DOHH2 (cell line): ENCODE data around the gene PIGR.

Source experiments
- H3F3A ChIP-seq: fragments of 200-600 bp; sonication (generic), shearing (Covaris generic); 2 replicates; pipeline ENCODE4 v1.6.0; 2016; ENCODE audit warnings: antibody characterized with exemption, mild to moderate bottlenecking; ENCODE audit not compliant: control insufficient read depth, insufficient read depth
- H3K27ac ChIP-seq: fragments of 200-600 bp; sonication (generic); 2 replicates; pipeline ENCODE4 v1.5.1; 2014; ENCODE audit warnings: low read depth, mild to moderate bottlenecking, low read length, moderate library complexity
- H3K27me3 ChIP-seq: fragments of 200-600 bp; sonication (generic); 2 replicates; pipeline ENCODE4 v1.6.1; 2014; ENCODE audit warnings: mild to moderate bottlenecking, low read length, mixed read lengths; ENCODE audit not compliant: control insufficient read depth
- H3K36me3 ChIP-seq: fragments of 200-600 bp; sonication (generic); 2 replicates; pipeline ENCODE4 v1.6.1; 2014; ENCODE audit warnings: mild to moderate bottlenecking, low read length, moderate library complexity, mixed read lengths; ENCODE audit not compliant: control insufficient read depth
- H3K4me1 ChIP-seq: fragments of 200-600 bp; sonication (generic); 2 replicates; pipeline ENCODE4 v1.6.1; 2014; ENCODE audit warnings: mild to moderate bottlenecking, low read length, mixed read lengths; ENCODE audit not compliant: control insufficient read depth
- H3K4me2 ChIP-seq: fragments of 200-600 bp; sonication (generic); 2 replicates; pipeline ENCODE4 v1.6.0; 2014; ENCODE audit warnings: mild to moderate bottlenecking, low read length, moderate library complexity
- H3K4me3 ChIP-seq: fragments of 200-600 bp; sonication (generic); 2 replicates; pipeline ENCODE4 v1.5.1; 2014; ENCODE audit warnings: mild to moderate bottlenecking, low read length, mixed read lengths
- H3K79me2 ChIP-seq: fragments of 200-600 bp; sonication (generic); 2 replicates; pipeline ENCODE4 v1.6.1; 2014; ENCODE audit warnings: mild to moderate bottlenecking, low read length, mixed read lengths; ENCODE audit not compliant: control insufficient read depth
- H3K9me2 ChIP-seq: fragments of 200-600 bp; sonication (generic); replicated peaks from 2 replicates; pipeline ENCODE4 v1.6.1; 2014; ENCODE audit warnings: mild to moderate bottlenecking, low read length, mixed read lengths; ENCODE audit not compliant: control insufficient read depth
- H3K9me3 ChIP-seq: fragments of 200-600 bp; sonication (generic); 2 replicates; pipeline ENCODE4 v1.6.1; 2014; ENCODE audit warnings: antibody characterized with exemption, low read length, mixed read lengths; ENCODE audit not compliant: control insufficient read depth, insufficient read depth
- H4K20me1 ChIP-seq: fragments of 200-600 bp; sonication (generic); 2 replicates; pipeline ENCODE4 v1.6.0; 2014; ENCODE audit warnings: low read depth, mild to moderate bottlenecking, antibody characterized with exemption, low read length, moderate library complexity; ENCODE audit not compliant: control insufficient read depth, insufficient read depth
- EZH2phosphoT487 ChIP-seq: fragments of 200-600 bp; sonication (generic); IDR thresholded peaks from 2 replicates; pipeline ENCODE4 v1.6.1; 2017; ENCODE audit warnings: borderline replicate concordance, mild to moderate bottlenecking, antibody characterized with exemption, low read length, moderate library complexity, mixed read lengths
- TF ChIP-seq, protein P1 (sequence below): fragments of 200-600 bp; sonication (generic); IDR thresholded peaks from one replicate; pipeline ENCODE4 v1.5.1; 2014; ENCODE audit warnings: antibody characterized with exemption, mild to moderate bottlenecking, low read depth, low read length; ENCODE audit not compliant: poor library complexity, severe bottlenecking

The PIGR gene

DNA sequence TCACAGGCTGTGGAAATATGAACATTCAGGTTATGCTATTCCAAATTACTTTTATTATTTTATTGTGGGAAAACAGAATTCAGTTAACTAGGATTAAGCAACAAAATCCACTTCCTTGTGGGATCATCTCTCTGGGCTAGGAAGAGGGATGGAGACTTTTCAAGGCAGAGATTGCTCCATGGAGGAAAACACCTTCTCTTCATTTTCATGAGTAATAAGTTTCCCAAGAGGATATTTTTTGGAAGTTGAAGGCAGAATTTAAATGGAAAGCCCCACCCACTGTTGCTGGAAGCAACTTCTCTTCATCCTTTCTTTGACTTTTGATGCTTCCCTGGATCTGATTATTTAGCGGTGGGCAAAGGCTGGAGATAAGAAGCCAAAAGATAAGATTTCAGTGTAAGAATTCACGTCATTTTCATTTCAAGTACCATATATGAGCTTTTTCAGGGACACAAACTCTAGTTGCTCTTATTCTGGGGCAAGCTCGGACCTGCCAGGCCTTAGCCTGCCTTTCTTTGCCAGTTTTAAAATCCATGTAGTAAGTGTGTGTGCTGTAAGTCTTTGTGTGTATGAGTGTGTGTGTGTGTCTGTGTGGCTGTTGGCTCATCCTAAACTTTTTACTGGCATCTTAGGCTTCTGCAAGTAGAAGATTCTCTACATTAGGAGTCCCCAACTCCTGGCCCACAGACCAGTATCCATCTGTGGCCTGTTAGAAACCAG lies 60.8 kb downstream of the PIGR start:
- Histone ChIP-seq H3K27me3 (peaks cover 25% of the 10 kb centered on the region), H3K9me3 (no peaks in the 10 kb centered on the region), H3K27ac (no peak overlapping the region)

DNA sequence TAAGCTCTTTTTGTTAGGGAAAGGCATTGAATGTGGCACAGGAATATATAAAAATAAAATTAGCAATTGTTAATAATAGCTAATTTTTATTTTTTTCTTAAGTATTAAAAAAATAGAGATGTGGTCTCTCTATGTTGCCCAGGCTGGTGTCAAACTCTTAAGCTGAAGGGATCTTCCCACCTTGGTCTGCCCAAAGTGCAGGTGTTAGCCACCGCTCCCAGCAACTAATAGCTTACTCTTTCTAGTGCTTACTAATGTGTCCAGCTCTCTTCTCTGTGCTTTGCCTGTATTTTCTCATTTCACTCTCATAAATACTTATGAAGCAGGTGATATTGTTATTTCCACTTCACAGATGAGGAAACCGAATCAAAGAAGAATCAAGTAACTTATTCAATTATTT lies 62.4 kb downstream of the PIGR start:
- no peaks in the 10 kb centered on the region for H3K36me3 ChIP-seq

More for the DNA sequence above, 60.8 kb downstream of the PIGR start:
- Histone ChIP-seq H3K9me2 (no peaks in the 10 kb centered on the region), H3K4me3 (no peak overlapping the region), H3K36me3 (no peaks in the 10 kb centered on the region), H3K4me2 (no peak overlapping the region), H3F3A (no peaks in the 10 kb centered on the region), H3K4me1 (peaks cover 3% of the 10 kb centered on the region), H4K20me1 (no peaks in the 10 kb centered on the region), H3K79me2 (no peaks in the 10 kb centered on the region)
- no peak for TF ChIP-seq EZH2phosphoT487
- TF ChIP-seq, protein P1, sequence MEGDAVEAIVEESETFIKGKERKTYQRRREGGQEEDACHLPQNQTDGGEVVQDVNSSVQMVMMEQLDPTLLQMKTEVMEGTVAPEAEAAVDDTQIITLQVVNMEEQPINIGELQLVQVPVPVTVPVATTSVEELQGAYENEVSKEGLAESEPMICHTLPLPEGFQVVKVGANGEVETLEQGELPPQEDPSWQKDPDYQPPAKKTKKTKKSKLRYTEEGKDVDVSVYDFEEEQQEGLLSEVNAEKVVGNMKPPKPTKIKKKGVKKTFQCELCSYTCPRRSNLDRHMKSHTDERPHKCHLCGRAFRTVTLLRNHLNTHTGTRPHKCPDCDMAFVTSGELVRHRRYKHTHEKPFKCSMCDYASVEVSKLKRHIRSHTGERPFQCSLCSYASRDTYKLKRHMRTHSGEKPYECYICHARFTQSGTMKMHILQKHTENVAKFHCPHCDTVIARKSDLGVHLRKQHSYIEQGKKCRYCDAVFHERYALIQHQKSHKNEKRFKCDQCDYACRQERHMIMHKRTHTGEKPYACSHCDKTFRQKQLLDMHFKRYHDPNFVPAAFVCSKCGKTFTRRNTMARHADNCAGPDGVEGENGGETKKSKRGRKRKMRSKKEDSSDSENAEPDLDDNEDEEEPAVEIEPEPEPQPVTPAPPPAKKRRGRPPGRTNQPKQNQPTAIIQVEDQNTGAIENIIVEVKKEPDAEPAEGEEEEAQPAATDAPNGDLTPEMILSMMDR = no peak

DNA sequence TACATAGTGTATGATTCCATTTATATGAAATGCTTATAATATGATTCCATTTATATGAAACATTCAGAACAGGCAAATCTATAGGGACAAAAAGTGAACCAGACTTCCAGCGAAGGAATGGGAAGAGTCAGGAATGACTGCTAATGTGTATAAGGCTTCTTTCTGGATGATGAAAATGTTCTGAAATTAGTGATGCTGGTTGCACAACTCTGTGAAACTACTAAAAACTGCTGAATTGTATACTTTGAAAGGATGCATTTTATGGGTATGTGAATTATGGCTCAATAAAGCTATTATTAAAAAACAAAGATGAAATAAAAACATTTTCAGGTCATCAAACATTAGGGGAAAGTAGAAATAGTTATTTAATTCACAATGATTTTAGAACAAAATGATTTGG lies 63.1 kb downstream of the PIGR start:
- no peaks in the 10 kb centered on the region for H3K4me1 ChIP-seq
- no peak overlapping the region for H3K4me3 ChIP-seq
- no peak for TF ChIP-seq EZH2phosphoT487
- TF ChIP-seq, protein P1 = no peak
- no peaks in the 10 kb centered on the region for H3F3A ChIP-seq
- no peaks in the 10 kb centered on the region for H3K9me2 ChIP-seq
- H3K36me3 ChIP-seq = no peaks in the 10 kb centered on the region
- H3K9me3 ChIP-seq = peaks cover 4% of the 10 kb centered on the region
- no peak overlapping the region for H3K27ac ChIP-seq
- no peak overlapping the region for H3K4me2 ChIP-seq
- no peaks in the 10 kb centered on the region for H4K20me1 ChIP-seq
- H3K27me3 ChIP-seq = peaks cover 15% of the 10 kb centered on the region
- H3K79me2 ChIP-seq = no peaks in the 10 kb centered on the region

More for the DNA sequence above, 62.4 kb downstream of the PIGR start:
- no peak for TF ChIP-seq EZH2phosphoT487
- Histone ChIP-seq H3K9me3 (no peaks in the 10 kb centered on the region), H3F3A (no peaks in the 10 kb centered on the region), H3K27me3 (peaks cover 18% of the 10 kb centered on the region), H3K4me3 (no peak overlapping the region), H4K20me1 (no peaks in the 10 kb centered on the region), H3K4me1 (no peaks in the 10 kb centered on the region), H3K4me2 (no peak overlapping the region), H3K9me2 (no peaks in the 10 kb centered on the region), H3K27ac (no peak overlapping the region), H3K79me2 (no peaks in the 10 kb centered on the region)

DNA sequence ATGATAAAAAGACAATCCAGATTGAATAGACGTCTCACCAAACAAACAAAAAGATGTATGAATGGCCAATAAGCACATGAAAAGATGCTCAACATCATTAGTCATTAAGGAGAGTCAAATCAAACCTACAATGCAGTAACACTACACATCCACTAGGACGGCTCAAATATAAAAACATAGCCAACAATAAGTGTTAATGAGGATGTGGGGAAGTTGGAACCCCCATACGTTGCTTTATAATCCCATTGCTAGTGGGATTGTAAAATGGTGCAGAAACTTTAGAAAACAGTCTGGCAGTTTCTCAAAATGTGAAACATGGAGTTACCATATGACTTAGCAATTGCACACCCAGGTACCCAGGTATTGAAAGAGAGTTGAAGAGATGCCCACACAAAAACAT lies 63.7 kb downstream of the PIGR start:
- H3K27ac ChIP-seq = no peak overlapping the region
- H3K4me2 ChIP-seq = no peak overlapping the region
- no peaks in the 10 kb centered on the region for H3K9me2 ChIP-seq
- H3K36me3 ChIP-seq = no peaks in the 10 kb centered on the region
- no peaks in the 10 kb centered on the region for H4K20me1 ChIP-seq
- H3K27me3 ChIP-seq = peaks cover 11% of the 10 kb centered on the region; the same call in 1 of the 2 replicates
- peaks cover 5% of the 10 kb centered on the region for H3K9me3 ChIP-seq
- H3F3A ChIP-seq = no peaks in the 10 kb centered on the region
- H3K4me3 ChIP-seq = no peak overlapping the region
- no peaks in the 10 kb centered on the region for H3K79me2 ChIP-seq
- no peaks in the 10 kb centered on the region for H3K4me1 ChIP-seq
- no peak for TF ChIP-seq EZH2phosphoT487
- TF ChIP-seq, protein P1 = peak; percentile 28
